Measurements from ENCODE around the gene POM121C. TPM values are rescaled to one million over a fixed set of nuclear protein-coding genes. Genes with fewer than 3 reads are reported as not detected.
A peak's percentile ranks its signal among the peaks of the same experiment; 100 is the strongest.
"Not testable (repeated sequence)": the region's sequence is repeated elsewhere in the genome, so short reads cannot be mapped to it uniquely, and the experiment has no call there.

The POM121C gene
- total RNA-seq, 1 donor from 2014 or later: 63.9 TPM

- POLR2A ChIA-PET; ATAC-seq (ENCODE audit: low read depth); DNase-seq: not testable (repeated sequence)
These were observed 22.9 kb upstream of the POM121C start for GRCh38 chr7:75509033-75509432.

GRCh38 chr7:75492020-75492419 lies 5.9 kb upstream of the POM121C start, which contains the start of gene SPDYE5:
SPDYE5 (plus strand) TSS chr7:75492320; CDS start chr7:75494048, 1,728 bp downstream.
- intact Hi-C loops (cut with micrococcal nuclease); H3K9me3 Mint-ChIP-seq; CTCF ChIA-PET; DNase-seq; H3K4me1 Mint-ChIP-seq; H3K36me3 Mint-ChIP-seq (ENCODE audit: low read depth); H3K27me3 Mint-ChIP-seq; H3K27ac Mint-ChIP-seq; H3K4me3 Mint-ChIP-seq; ATAC-seq (ENCODE audit: low read depth); POLR2A ChIA-PET: not testable (repeated sequence)

More at GRCh38 chr7:75509033-75509432, 22.9 kb upstream of the POM121C start:
- intact Hi-C loops (cut with micrococcal nuclease); CTCF ChIA-PET; H3K4me3 Mint-ChIP-seq; H3K9me3 Mint-ChIP-seq; H3K27me3 Mint-ChIP-seq; H3K27ac Mint-ChIP-seq; H3K4me1 Mint-ChIP-seq: not testable (repeated sequence)
- peaks cover 15% of the 10 kb centered on the region for H3K36me3 Mint-ChIP-seq (ENCODE audit: low read depth)

GRCh38 chr7:75485355-75485978 lies 632 bp downstream of the POM121C start:
- H3K27me3 Mint-ChIP-seq; CTCF ChIA-PET; H3K9me3 Mint-ChIP-seq; intact Hi-C loops (cut with micrococcal nuclease); H3K36me3 Mint-ChIP-seq (ENCODE audit: low read depth): not testable (repeated sequence)
- H3K4me3 Mint-ChIP-seq: peak overlapping the region; percentile 92
- peak overlapping the region; percentile 81 for H3K27ac Mint-ChIP-seq
- peaks cover 13% of the 10 kb centered on the region for H3K4me1 Mint-ChIP-seq
- peak; percentile 15 for ATAC-seq (ENCODE audit: low read depth)
- DNase-seq: peak; percentile 27
- POLR2A ChIA-PET: interaction anchor here (1.2 kb wide), 1 partner anchor 46 kb away, joined by 3 read pairs; no protein-coding TSS in a partner anchor

GRCh38 chr7:75480313-75480712 lies 5.8 kb downstream of the POM121C start:
- intact Hi-C loops (cut with micrococcal nuclease); DNase-seq; CTCF ChIA-PET: not testable (repeated sequence)

GRCh38 chr7:75477457-75477856 lies 8.6 kb downstream of the POM121C start:
- intact Hi-C loops (cut with micrococcal nuclease); H3K27me3 Mint-ChIP-seq; CTCF ChIA-PET; H3K4me1 Mint-ChIP-seq; ATAC-seq (ENCODE audit: low read depth); H3K9me3 Mint-ChIP-seq; H3K27ac Mint-ChIP-seq; DNase-seq; POLR2A ChIA-PET; H3K4me3 Mint-ChIP-seq: not testable (repeated sequence)
- peaks cover 25% of the 10 kb centered on the region for H3K36me3 Mint-ChIP-seq (ENCODE audit: low read depth)

More at GRCh38 chr7:75480313-75480712, 5.8 kb downstream of the POM121C start:
- H3K4me1 Mint-ChIP-seq; H3K9me3 Mint-ChIP-seq; H3K27me3 Mint-ChIP-seq; ATAC-seq (ENCODE audit: low read depth); H3K4me3 Mint-ChIP-seq; POLR2A ChIA-PET; H3K27ac Mint-ChIP-seq: not testable (repeated sequence)
- H3K36me3 Mint-ChIP-seq (ENCODE audit: low read depth): peaks cover 16% of the 10 kb centered on the region

- DNase-seq; H3K27ac Mint-ChIP-seq; H3K9me3 Mint-ChIP-seq; intact Hi-C loops (cut with micrococcal nuclease); H3K4me3 Mint-ChIP-seq; H3K27me3 Mint-ChIP-seq; ATAC-seq (ENCODE audit: low read depth); CTCF ChIA-PET; POLR2A ChIA-PET; H3K4me1 Mint-ChIP-seq: not testable (repeated sequence)
- H3K36me3 Mint-ChIP-seq (ENCODE audit: low read depth): peaks cover 41% of the 10 kb centered on the region
These were observed 15.9 kb downstream of the POM121C start for GRCh38 chr7:75470166-75470565.

- H3K4me3 Mint-ChIP-seq, CTCF ChIA-PET, H3K27ac Mint-ChIP-seq: not testable (repeated sequence)
These were observed 25.6 kb downstream of the POM121C start for GRCh38 chr7:75460541-75460940.

GRCh38 chr7:75458034-75458433 lies 28.1 kb downstream of the POM121C start:
- CTCF ChIA-PET; H3K4me1 Mint-ChIP-seq; DNase-seq; H3K9me3 Mint-ChIP-seq; intact Hi-C loops (cut with micrococcal nuclease); H3K27ac Mint-ChIP-seq; H3K4me3 Mint-ChIP-seq; H3K27me3 Mint-ChIP-seq; ATAC-seq (ENCODE audit: low read depth); POLR2A ChIA-PET: not testable (repeated sequence)
- peaks cover 11% of the 10 kb centered on the region for H3K36me3 Mint-ChIP-seq (ENCODE audit: low read depth)

More at GRCh38 chr7:75460541-75460940, 25.6 kb downstream of the POM121C start:
- ATAC-seq (ENCODE audit: low read depth); POLR2A ChIA-PET; H3K27me3 Mint-ChIP-seq; H3K36me3 Mint-ChIP-seq (ENCODE audit: low read depth); H3K4me1 Mint-ChIP-seq; H3K9me3 Mint-ChIP-seq; DNase-seq; intact Hi-C loops (cut with micrococcal nuclease): not testable (repeated sequence)

- H3K4me3 Mint-ChIP-seq; H3K9me3 Mint-ChIP-seq; CTCF ChIA-PET; POLR2A ChIA-PET; H3K27me3 Mint-ChIP-seq; intact Hi-C loops (cut with micrococcal nuclease); DNase-seq; H3K4me1 Mint-ChIP-seq; H3K27ac Mint-ChIP-seq; ATAC-seq (ENCODE audit: low read depth): not testable (repeated sequence)
- peaks cover 11% of the 10 kb centered on the region for H3K36me3 Mint-ChIP-seq (ENCODE audit: low read depth)
These were observed 29.7 kb downstream of the POM121C start for GRCh38 chr7:75456403-75456802.

GRCh38 chr7:75452494-75452955 lies 33.6 kb downstream of the POM121C start:
- H3K27ac Mint-ChIP-seq, H3K4me3 Mint-ChIP-seq, H3K9me3 Mint-ChIP-seq, CTCF ChIA-PET, H3K4me1 Mint-ChIP-seq, H3K27me3 Mint-ChIP-seq, POLR2A ChIA-PET, DNase-seq: not testable (repeated sequence)
- peak; percentile 94 for ATAC-seq (ENCODE audit: low read depth)
- intact Hi-C loops (cut with micrococcal nuclease): loop anchor here (5.0 kb wide), 1 partner anchor 310 kb away; no protein-coding TSS in a partner anchor
- H3K36me3 Mint-ChIP-seq (ENCODE audit: low read depth): peaks cover 12% of the 10 kb centered on the region

- H3K4me3 Mint-ChIP-seq; POLR2A ChIA-PET; H3K27ac Mint-ChIP-seq; H3K9me3 Mint-ChIP-seq; CTCF ChIA-PET; DNase-seq; H3K4me1 Mint-ChIP-seq; H3K27me3 Mint-ChIP-seq; ATAC-seq (ENCODE audit: low read depth): not testable (repeated sequence)
- intact Hi-C loops (cut with micrococcal nuclease): loop anchor here (5.0 kb wide), 1 partner anchor 312 kb away; no protein-coding TSS in a partner anchor
- H3K36me3 Mint-ChIP-seq (ENCODE audit: low read depth): peaks cover 12% of the 10 kb centered on the region
These were observed 36.2 kb downstream of the POM121C start for GRCh38 chr7:75449946-75450345.

GRCh38 chr7:75442465-75443111 lies 43.5 kb downstream of the POM121C start:
- peak overlapping the region; percentile 94 for H3K4me3 Mint-ChIP-seq
- intact Hi-C loops (cut with micrococcal nuclease); CTCF ChIA-PET; POLR2A ChIA-PET; H3K9me3 Mint-ChIP-seq; H3K27me3 Mint-ChIP-seq; H3K4me1 Mint-ChIP-seq: not testable (repeated sequence)
- peaks cover 27% of the 10 kb centered on the region for H3K36me3 Mint-ChIP-seq (ENCODE audit: low read depth)
- H3K27ac Mint-ChIP-seq: peak overlapping the region; percentile 94
- peak; percentile 91 for ATAC-seq (ENCODE audit: low read depth)
- peak; percentile 66 for DNase-seq
